Progenitor cell of endocrine pancreas (in vitro differentiated cells): ENCODE data around the gene ADAM29. TPM values are rescaled to one million over a fixed set of nuclear protein-coding genes. Genes with fewer than 3 reads are reported as not detected.

ENCODE experiments used
- DNase-seq: peaks from one replicate; pipeline ENCODE4 v3.0.0; 2021; ENCODE audit warnings: low spot score; ENCODE audit not compliant: unreplicated experiment
- H3K27ac Mint-ChIP-seq: 2 replicates; pipeline ENCODE4 v1.8.0; 2021; ENCODE audit warnings: mild to moderate bottlenecking, moderate library complexity, mixed read lengths
- H3K27me3 Mint-ChIP-seq: 2 replicates; pipeline ENCODE4 v1.8.0; 2021; ENCODE audit warnings: mixed read lengths
- H3K36me3 Mint-ChIP-seq: 2 replicates; pipeline ENCODE4 v1.8.0; 2022; ENCODE audit warnings: mixed read lengths; ENCODE audit not compliant: insufficient read depth
- H3K4me1 Mint-ChIP-seq: 2 replicates; pipeline ENCODE4 v1.8.0; 2021; ENCODE audit warnings: low read depth, mixed read lengths
- H3K4me3 Mint-ChIP-seq: 2 replicates; pipeline ENCODE4 v1.8.0; 2021; ENCODE audit warnings: low read depth, mild to moderate bottlenecking, moderate library complexity, mixed read lengths
- H3K9me3 Mint-ChIP-seq: 2 replicates; pipeline ENCODE4 v1.8.0; 2021; ENCODE audit warnings: low read depth, mixed read lengths
- total RNA-seq: library from RNA; stranded (reverse); gene quantifications from 2 replicates; pipeline ENCODE4 v1.2.1, GENCODE V29; 2021
- TF ChIP-seq, protein P1 (sequence below): fragments of 200-600 bp; sonication (generic); IDR thresholded peaks from one replicate; pipeline ENCODE4 v1.5.0; 2021; ENCODE audit warnings: antibody characterized with exemption, mild to moderate bottlenecking; ENCODE audit not compliant: unreplicated experiment

The ADAM29 gene
- total RNA-seq, 1 donor from 2014 or later, result not detected

DNA sequence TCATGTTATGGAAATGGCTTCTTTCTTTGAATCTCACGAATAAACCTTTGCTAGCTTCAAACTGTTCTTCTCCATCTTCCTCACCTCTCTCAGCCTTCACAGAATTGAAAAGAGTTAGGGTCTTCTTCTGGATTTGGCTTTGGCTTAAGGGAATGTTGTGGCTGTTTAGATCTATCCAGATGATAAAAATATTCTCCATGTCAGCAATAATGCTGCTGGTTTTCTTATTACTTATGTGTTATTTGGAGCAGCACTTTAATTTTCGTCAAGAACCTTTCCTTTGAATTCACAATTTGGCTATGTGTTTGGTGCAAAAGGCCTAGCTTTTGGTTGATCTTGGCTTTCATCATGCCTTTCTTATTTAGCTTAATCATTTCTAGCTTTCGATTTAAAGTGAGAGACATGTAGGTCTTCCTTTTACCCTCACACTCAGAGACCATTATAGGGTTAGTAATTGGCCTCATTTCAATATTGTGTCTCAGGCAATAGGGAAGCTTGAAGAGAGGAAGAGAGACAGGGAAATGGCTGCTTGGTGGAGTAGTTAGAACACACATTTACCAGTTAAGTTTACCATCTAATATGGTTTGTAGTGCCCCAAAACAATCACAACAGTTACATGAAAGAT is 5.1 kb upstream of the ADAM29 start:
- Mint-ChIP-seq H3K36me3 (no peaks in the 10 kb centered on the region), H3K9me3 (peaks cover 3% of the 10 kb centered on the region), H3K4me1 (no peaks in the 10 kb centered on the region), H3K27ac (no peak overlapping the region), H3K4me3 (no peak overlapping the region), H3K27me3 (no peaks in the 10 kb centered on the region)
- TF ChIP-seq, protein P1, sequence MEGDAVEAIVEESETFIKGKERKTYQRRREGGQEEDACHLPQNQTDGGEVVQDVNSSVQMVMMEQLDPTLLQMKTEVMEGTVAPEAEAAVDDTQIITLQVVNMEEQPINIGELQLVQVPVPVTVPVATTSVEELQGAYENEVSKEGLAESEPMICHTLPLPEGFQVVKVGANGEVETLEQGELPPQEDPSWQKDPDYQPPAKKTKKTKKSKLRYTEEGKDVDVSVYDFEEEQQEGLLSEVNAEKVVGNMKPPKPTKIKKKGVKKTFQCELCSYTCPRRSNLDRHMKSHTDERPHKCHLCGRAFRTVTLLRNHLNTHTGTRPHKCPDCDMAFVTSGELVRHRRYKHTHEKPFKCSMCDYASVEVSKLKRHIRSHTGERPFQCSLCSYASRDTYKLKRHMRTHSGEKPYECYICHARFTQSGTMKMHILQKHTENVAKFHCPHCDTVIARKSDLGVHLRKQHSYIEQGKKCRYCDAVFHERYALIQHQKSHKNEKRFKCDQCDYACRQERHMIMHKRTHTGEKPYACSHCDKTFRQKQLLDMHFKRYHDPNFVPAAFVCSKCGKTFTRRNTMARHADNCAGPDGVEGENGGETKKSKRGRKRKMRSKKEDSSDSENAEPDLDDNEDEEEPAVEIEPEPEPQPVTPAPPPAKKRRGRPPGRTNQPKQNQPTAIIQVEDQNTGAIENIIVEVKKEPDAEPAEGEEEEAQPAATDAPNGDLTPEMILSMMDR, result no peak
- no peak for DNase-seq

DNA sequence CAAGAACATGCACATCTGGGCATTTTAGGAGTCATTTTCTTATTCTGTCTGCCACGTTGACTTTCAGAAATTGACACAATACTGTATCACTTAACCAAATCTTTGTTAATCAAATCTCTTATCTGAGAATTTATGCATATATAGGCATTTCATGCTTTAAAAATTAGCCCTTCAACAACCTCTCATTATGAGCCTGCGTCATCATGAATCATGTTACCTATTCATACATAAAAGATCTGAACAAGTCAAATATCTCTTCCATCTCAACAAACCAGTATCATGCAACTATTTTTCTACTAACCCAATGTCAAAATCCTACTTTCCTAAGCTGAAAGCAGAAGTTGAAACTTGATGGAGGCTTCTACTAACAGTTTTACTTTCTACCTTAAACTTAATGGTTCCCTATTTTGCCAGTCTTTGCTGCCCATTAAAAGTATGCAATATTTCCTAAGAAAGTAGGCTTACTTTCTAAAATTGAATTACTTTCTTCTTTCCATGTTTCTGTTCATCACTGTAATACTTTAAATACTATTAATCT is 1.8 kb downstream of the ADAM29 start:
- Mint-ChIP-seq H3K9me3 (no peaks in the 10 kb centered on the region), H3K27ac (no peak overlapping the region), H3K4me3 (no peak overlapping the region), H3K27me3 (no peaks in the 10 kb centered on the region), H3K36me3 (no peaks in the 10 kb centered on the region), H3K4me1 (no peaks in the 10 kb centered on the region)
- TF ChIP-seq, protein P1, result no peak
- DNase-seq, result no peak

DNA sequence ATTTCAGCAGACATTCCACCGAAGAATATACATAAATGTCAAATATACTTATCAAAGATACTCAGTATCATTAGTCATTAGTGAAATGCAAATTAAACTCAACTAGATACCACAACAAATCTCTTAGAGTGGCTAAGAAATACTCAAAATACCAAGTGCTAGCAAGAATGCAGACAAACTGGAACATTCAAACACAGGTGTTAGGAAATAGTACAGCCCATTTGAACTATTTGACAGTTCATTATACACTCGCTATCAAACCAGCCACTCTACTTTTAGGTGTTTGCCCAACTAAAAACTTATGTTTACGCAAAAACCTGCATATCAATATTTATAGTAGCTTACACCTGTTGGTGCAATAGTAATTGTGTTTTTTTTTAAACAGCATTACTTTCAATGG is 8.8 kb downstream of the ADAM29 start:
- Mint-ChIP-seq H3K4me1 (peaks cover 5% of the 10 kb centered on the region), H3K36me3 (no peaks in the 10 kb centered on the region), H3K4me3 (no peak overlapping the region), H3K27ac (no peak overlapping the region), H3K9me3 (no peaks in the 10 kb centered on the region), H3K27me3 (no peaks in the 10 kb centered on the region)
- TF ChIP-seq, protein P1, result no peak
- DNase-seq, result no peak

DNA sequence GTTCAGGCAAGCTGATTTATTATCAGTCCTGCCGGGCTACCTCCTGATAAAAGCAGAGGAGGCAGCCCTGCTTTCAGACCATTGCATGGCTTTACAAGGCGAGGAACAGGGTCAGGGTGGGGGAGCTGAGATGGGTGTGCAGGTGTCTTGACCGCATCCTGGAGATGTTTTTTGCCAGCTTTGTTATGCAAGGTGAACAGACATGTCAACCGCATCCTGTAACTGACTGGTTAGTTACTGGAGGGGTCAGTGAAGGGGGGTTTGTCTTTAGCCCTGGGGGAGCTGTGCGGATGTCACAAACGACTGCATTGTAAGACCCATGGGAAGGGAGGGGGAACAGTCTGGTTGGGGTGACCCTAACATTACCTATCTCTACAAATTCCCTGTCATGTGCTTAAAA is 10.0 kb downstream of the ADAM29 start:
- TF ChIP-seq, protein P1, result no peak
- Mint-ChIP-seq H3K27me3 (no peaks in the 10 kb centered on the region), H3K4me1 (peaks cover 5% of the 10 kb centered on the region), H3K36me3 (no peaks in the 10 kb centered on the region), H3K9me3 (no peaks in the 10 kb centered on the region), H3K27ac (no peak overlapping the region), H3K4me3 (no peak overlapping the region)
- no peak for DNase-seq

DNA sequence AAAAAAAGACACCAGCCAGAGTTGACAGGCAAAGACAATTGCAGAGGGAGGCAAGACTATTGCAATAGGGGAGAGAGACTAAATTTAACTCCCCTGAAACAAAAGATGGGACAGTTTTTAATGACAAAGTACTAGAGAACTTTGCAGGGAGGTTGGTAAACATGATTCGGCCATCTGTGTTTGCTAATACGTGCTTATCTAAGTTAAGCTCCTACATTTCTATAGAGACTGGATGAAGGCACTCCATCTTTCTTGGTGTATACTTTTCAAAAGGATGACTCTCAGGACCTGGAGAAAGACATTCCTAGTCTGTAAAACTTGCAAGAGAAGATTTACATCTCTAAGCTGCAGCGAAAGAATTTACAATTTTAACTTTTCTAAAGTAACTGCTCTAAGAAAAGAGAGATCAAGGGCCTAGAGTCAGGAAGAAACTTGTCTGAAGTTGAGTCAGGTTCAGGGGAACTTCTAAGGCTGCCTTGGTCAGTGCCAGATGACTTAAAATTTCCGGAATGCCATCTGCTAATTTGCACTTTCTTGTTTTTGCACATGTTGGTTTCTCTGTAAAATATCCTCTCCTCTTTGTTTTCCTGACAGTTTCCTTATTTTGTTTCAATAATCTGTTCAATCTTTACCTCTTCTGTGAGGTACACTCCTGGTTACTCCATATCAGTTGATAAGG is 10.6 kb downstream of the ADAM29 start:
- H3K4me3 Mint-ChIP-seq, result no peak overlapping the region
- no peak overlapping the region for H3K27ac Mint-ChIP-seq
- TF ChIP-seq, protein P1, result no peak
- H3K27me3 Mint-ChIP-seq, result no peaks in the 10 kb centered on the region
- H3K36me3 Mint-ChIP-seq, result no peaks in the 10 kb centered on the region
- H3K9me3 Mint-ChIP-seq, result no peaks in the 10 kb centered on the region
- peaks cover 5% of the 10 kb centered on the region for H3K4me1 Mint-ChIP-seq
- DNase-seq, result no peak
